GOT3 (cell line): ENCODE results near the gene RGMB.

ENCODE experiments used
- DNase-seq: peaks from one replicate; lab custom pipeline; 2025; ENCODE audit warnings: mixed read lengths; lab: John Stamatoyannopoulos, UW

Gene RGMB

DNA sequence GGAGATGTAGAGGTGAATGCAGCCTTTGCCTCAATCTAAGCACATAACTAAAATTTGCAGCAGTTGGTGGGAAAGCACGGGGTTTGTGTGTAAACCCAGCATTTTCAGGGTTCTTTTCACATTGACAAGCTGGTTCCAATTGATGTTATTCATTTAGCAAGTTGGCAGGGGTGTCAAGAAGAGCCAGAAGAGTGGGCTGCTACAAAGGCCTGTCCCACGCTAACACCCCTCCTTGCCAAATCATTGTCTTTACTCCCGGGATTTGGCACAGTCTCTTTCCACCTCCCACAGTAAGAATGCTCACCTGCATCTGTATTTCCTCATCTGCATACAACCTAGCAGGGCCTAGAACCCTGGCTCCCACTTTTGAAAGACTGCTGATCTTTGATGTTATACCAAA, 11.8 kb downstream of the RGMB start:
- no peak for DNase-seq

DNA sequence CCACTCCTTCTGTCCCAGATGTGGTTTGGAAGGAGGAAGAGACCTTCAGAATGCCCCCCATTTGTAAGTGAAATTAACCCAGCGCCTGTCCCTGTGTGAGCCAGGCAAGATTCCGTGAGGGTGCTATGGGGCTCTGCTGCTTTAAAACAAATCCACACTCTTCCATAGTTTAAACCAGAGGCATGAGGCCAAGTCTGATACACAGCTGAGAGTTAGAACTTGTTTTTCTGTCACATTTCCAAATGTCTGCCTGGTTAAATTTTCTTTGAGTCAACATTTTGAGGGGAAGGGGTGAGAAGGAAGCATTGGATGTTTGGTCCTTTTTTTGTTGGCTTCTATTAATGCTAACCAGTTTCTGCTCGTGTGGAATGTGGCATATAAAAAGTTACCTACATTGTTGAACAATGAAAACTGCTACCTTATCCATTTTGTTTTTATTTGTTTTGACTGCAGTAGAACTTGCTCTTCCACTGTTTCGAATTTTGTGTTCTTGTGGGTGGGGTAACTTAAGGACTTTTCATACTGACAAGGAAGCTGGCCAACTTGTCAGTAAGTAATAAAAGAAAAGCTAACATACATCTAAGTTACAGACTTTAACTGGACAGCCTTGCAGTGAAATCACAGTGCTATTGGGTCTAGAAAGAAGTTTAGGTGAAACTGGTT, 12.9 kb downstream of the RGMB start:
- no peak for DNase-seq

DNA sequence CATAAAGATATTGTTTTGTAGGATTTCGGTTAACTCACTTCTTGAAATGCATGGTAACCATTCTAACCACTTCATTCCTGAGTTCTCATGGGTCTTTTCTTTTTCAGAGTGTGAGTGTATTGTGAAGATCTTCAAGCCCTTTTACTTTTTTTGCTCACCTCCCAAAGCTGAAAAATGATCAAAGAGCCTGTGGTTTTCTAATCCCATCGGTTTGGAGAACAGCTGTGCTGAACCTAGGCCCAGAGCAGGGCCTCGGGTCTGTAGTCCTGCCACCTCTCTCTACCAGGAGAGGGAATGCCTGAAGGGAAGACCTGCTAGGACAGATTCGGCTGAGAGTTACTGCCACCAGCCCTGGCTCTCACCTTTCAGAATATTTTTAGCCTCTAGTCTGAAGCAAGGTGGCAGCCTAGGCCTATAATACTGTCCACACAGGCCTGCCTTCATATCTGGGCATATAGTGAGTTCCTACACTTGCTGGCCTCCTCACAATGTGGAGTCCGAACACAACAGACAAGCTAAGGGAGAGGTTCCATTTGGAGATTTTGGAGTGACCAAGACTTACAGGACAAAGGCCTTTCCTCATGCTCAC, 13.8 kb downstream of the RGMB start:
- no peak for DNase-seq

DNA sequence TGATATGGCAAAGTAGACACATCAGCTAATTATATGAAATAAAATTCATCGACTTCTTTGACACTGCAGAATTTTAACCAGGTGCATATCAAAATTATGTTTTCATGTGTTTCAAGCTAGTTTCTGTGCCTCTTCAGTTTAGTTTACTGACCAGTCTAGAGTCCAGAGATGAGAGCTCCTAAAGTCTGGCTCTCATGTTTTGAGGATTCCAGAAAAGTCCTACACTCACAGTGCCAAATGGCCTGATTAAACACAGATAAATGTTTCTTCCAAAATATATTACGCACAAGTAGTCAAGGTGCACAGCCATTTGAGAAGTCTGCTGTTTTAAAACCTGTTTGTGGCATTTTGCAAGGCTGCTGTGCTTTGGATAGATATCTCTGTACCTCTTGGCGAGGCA, 15.6 kb downstream of the RGMB start:
- no peak for DNase-seq

DNA sequence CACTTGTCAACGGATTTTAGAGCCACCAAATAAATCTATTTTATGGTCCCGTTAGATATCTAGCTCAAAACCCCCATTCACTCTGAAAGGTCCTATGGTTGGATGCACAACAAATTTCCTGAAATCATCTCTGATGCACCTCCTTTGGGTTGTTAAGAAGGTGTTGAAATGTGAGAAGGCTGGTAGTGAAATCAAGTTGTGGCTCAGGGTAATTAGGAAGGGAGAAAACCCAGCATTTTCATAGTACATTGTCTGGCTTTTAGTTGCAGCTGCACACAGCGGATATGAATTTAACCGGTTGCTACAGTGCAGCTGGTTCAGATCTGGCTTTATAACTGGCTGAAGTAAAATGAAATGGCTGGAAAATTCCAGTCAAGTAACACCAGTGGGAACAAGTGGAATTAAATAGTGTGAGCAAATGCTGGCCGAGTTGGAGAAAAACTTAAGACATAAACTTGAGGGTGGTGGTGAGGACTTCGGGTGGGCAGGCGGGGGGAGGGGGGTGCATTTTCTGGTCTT, 17.6 kb downstream of the RGMB start:
- no peak for DNase-seq

DNA sequence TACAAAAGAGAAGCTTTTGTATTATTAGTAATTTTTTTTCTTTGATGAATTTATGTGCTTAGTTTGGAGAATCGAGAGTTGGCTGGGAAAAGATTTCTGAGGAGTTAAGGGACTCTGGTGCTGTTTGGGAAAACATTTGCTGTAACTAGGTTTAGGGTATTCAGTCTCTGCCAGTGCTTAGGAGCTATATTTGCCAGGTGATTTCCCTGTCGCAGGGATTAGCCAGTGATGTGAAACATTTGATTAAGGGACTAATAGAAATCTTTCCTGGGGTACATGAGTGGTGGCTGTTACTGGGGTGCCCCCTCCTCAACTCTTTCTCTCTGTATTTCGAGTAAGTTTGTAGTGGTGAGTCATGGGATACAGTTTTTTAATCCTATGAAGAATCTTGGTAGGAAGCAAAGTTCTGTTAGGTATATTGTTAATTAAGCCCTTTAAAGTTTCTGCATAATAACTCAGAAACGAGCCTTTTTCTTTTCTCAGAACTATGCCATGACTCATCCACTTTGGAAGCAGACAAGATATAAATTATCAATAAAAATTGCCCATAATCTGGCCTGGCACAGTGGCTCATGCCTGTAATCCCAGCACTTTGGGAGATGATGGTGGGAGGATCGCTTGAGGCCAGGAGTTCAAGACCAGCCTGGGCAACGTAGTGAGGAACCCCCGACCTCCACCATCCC, 18.6 kb downstream of the RGMB start:
- DNase-seq = no peak

DNA sequence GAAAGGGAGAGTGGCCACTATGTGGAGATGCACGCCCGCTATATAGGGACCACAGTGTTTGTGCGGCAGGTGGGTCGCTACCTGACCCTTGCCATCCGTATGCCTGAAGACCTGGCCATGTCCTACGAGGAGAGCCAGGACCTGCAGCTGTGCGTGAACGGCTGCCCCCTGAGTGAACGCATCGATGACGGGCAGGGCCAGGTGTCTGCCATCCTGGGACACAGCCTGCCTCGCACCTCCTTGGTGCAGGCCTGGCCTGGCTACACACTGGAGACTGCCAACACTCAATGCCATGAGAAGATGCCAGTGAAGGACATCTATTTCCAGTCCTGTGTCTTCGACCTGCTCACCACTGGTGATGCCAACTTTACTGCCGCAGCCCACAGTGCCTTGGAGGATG, 19.8 kb downstream of the RGMB start:
- no peak for DNase-seq

DNA sequence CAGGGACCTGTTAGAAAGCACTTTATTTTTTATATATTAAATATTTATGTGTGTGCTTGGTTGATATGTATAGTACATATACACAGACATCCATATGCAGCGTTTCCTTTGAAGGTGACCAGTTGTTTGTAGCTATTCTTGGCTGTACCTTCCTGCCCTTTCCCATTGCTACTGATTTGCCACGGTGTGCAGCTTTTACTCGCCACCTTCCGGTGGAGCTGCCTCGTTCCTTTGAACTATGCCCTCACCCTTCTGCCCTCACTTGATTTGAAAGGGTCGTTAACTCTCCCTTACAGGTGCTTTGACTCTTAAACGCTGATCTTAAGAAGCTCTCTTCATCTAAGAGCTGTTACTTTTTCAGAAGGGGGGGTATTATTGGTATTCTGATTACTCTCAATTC, 20.5 kb downstream of the RGMB start:
- no peak for DNase-seq

DNA sequence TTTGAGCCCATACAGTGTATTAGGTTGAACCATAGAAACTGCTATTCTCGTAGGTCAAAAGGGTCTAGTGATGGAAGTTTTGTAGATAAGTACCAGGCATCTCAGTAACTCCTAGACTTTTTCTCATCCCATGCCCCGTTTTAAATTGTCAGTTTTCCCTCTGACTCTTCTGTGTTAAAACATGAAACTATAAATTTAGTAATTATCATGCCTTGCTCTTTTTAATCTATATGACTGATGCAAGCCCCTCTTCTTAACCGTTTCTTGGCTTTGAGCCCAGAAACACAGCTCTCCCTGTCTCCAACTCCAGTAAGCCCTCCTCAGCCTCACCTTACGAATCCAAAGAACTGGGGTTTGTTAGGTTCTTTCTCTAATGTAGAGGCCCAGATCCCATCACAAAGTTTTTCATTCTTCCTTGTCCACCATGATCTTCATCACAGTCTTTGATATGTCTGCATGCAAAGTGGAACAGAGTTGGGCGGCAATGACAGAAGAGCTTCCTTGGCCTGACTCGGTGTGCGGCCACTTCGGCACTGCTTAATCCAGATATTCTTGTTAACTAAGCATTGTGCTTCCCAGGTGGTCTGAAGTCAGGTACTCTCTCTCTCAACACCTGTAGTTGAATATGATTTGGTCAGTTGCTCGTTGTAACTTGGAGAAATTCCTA, 21.1 kb downstream of the RGMB start:
- no peak for DNase-seq

DNA sequence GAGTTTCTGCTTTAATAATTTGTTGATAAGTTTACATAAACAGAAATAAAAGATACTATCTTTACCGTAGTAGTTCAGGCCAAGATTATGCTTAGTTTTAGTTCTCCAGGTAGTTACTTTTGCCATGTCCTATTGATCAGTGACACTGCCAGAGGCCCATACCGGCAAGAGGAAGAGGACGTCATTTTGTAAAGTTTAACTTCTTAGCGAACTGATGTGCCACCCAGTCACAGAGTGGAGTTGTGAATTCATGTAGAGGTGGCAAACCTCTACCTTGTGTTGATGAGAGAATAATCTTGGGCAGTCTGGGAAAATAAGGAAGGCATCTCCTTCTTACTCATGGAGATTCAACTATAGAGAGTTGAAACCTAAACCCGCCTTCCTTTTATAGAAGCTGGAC, 21.8 kb downstream of the RGMB start:
- DNase-seq = no peak

DNA sequence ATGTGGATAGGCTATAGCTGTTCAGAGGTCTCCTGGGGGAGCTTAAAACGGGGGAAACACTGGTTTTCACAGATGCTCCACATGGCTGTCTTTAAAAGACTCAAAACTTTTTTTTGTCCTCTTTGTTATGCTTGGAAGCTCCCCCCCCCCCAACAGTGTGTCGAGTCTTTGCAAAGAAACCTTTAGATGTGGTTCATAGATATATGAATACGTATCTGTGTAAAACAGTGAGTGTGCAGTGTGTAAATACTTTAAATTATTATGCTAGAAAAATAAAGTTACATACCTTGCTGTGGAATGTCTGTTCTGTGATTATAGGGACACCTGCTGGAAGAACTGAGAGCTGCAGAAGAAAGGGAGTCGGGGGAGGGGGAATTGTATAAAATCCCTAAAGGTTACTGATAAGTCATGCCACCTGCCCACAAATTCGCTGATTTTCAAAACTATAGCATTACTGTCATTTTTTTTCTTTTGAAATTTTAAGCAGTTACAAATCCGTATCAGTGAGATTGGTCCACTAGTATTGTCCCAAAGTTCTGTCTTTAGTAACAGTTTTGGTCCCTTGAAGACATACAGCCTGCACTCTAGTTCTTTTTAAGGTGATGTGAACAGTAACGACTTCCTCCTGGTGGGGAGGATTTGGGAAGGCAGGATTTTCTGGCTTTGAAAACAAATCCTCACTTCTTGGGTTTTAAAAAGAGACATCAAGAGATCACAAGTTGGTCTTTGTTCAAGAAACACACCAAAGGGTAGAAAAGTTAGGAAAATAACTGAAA, 22.9 kb downstream of the RGMB start:
- no peak for DNase-seq

DNA sequence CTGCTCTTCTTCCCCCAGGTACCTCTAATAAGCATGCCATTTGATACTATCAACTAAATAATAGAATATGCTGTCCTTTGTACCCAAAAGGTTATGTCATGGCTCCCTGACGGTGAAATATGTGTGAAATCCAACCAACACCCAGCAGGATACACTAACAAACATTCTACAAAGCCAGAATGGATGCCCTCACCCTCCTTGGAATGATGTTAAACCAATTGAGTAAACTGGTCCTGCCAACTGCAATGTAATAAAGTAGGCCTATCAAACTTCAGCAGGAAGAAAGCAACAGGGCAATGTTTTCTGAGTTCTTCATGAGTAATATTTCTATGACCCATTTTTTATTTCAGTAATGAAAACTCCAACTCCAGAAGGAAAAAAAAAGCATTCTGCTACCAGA, 24.9 kb downstream of the RGMB start:
- no peak for DNase-seq

DNA sequence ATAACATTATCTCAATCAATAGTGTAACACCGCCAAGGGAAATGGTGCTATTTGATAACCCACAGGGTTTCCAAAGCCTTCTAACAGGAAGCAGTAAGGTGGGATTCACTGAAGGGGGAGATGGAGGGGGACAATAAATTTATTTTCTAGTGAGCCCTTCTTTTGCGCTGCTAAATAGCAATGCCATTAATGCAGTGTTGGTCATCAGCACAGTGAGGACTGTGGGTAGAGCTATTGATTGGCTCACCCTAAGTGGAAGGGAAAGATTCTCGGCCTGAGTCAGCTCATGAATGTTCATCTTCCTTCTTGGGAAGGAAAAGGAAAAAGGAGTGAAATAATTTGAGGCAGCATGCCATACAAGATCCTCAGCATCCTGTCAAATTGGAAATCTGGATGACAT, 25.4 kb downstream of the RGMB start:
- no peak for DNase-seq

DNA sequence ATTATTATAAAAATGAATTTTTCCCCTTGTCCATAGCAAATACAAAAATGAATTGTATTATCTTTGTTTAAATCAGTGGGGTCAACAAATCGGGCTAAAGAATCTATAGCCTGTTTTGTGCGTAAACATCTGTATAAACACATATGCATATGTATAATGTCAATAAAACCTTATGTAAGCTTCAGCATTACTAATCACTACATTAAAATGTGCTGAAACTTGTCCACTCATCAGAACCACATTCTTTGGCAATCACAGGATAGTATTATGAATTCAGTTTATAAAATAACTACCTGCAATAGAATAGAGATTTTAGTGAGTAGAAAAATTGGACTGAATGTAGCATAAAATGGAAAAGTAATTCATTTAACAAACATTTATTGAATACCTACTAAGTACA, 30.6 kb downstream of the RGMB start:
- DNase-seq = no peak

DNA sequence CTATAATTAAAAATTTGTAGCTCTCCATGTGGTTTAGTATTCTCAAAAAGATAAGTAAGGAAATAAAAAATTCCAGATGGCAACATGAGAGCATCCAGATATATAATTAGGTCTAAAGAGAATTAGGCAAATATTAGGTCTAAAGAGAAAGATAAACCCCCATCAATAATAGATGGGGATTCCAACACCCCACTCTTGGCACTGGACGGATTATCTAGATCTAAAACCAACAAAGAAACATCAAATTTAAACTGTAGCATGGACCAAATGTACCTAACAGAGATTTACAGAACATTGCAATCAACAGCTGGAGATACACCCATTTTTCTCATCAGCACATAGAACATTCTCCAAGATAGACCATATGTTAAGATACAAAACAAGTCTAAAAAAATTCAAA, 31.6 kb downstream of the RGMB start:
- DNase-seq = no peak

DNA sequence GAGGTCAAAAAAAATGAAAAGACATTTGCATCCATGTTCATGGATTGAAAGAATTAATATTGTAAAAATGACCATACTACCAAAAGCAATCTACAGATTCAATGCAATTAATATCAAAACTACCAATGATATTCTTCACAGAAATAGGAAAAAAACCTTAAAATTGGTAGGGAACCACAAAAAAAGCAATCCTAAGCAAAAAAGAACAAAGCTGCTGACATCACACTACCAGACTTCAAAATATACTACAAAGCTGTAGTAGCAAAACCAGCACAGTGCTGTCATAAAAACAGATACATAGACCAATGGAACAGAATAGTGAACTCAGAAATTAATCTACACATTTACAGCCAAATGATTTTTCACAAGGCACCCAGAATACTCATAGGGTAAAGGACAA, 34.3 kb downstream of the RGMB start:
- DNase-seq = no peak

DNA sequence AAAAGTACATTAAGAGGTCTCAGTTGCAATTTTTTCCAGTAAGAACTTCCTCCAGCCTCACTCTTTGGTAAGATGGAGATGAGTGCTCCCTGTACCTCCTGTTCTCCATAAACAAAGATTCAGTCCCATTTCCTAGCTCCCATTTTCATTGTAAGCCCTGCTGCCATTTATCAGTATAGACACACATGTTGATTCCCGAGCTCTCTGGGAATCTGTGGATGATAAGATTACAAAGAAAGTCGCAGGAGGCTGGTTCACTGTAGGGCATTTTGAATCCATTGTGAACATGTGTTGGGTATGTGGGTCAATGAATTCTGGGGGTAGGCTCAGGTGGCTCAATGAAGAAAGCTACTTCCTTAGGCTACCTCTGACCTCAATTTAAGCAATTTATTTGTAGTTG, 36.7 kb downstream of the RGMB start:
- no peak for DNase-seq

DNA sequence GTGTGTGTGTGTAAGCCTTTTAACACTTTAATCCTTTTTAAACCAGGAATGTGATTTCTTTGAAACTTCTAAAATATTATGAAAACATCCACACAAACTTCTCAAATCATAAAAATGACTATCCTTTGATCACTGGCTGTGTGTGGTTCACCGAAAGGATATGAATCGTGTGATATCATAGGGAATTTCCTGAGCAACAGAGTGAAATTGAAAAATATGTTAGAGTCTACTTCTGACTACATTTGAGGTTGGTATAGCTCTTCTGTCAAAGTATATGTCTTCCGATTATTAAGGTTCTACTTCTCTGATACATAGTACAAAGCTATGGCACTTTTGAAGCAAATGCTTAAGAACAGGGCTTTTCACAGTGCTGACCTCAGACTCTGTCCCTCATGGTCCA, 40.3 kb downstream of the RGMB start:
- no peak for DNase-seq

DNA sequence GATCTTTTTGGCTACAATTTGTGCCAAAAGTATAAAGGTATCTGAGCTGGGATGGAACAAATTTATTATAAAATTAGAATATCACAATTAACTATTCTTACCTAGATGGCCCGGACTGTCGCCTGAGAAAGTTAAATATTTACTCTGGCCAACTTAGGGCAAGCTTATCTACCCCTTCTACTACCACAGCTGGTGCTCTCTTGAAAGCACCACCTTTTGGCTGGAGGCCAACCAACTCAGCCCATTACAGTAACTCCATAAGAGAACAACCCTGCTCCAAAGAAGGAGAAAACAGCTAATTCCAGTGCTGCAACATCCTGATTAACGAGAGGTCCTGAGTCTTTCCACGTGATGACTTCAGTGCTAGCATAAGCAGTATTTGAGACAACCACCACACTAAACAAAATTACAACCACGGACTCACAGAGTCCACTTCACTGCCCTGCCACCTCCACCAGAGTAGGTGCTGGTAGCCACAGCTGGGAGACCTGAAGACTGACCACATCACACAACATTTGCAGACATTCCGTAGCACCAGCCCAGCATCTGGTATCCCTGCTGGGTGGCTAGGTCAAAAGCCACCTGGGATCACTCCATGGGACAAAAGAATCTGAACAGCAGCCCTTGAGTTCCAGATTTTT, 43.2 kb downstream of the RGMB start:
- no peak for DNase-seq

DNA sequence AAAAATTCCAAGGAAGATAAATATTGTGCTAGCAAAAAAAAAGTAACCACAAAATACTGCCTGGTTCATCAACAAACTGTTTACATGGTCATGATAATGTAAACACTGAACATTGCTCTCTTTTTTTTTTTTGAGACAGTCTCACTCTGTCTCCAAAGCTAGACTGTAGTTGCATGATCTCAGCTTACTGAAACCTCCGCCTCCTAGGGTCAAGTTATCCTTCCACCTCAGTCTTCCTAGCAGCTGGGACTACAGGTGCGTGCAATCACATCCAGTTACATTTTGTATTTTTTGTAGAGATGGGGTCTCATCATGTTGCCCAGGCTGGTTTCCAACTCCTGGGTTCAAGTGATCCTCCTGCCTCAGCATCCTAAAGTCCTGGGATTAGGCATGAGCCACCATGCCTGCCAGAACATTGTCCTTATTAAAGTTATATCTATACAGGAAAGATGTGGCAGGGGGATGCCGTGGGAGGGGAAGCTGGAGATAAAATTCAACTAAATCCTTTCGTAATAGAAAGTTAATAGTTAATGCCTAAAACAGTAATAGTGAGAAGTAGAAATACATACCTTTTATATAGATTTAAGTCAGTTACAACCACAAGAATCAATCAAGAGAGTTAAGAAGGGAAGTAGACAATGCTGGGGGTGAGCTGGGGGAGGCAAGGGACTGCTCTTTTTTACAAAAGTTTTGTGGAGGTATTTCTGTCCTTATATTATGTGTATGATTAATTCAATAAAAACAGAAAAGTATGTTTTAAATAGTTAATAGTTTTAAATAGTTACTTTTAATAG, 52.3 kb downstream of the RGMB start:
- DNase-seq = no peak

DNA sequence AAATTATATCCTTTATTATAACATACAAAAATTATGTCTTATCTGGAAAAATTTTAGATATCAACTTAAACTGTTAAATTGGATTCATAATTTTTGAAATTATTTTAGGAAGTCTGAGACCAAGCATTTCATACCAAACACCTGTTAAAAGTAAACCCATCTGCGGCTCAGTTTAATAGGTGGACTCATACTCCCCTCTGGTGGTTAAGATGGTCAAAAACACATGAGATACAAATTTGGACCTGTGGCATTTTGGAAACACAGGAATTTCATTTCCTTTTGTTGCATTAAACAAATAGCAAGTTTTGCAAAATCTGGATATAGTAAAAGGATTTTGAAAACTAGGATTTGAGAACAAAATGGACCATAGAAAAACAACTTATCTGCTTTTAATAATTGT, 53.7 kb downstream of the RGMB start:
- DNase-seq = no peak
